Measurements from ENCODE around the gene TTC38. TPM values are rescaled to one million over a fixed set of nuclear protein-coding genes. Genes with fewer than 3 reads are reported as not detected.
A peak's percentile ranks its signal among the peaks of the same experiment; 100 is the strongest.

Gene TTC38
- polyA plus RNA-seq, 3 donors = 46.9 to 49.3 (median 48.6) TPM

DNA sequence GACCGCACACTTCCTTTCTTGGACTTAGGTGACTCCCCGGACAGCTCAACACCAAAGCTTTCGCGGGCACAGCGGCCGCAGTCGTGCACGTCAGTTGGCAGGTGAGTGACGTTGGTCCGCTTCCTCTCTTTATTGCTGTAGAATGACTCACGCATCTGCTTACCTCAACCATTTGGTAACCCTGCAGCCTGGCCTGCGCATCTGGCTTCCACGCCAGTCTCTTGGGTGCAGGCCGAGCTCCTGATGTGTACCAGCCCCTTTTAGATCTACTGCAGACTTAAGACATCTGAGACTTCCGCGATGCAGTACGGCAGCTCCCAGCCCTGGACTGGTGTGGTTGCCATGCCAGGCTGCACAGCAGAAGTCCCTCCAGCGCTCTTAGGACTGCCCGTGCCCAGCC is 55.4 kb downstream of the TTC38 start:
- no peak for DNase-seq (ENCODE audit: low read depth in 3 of 3, low spot score in 2 of 3)

DNA sequence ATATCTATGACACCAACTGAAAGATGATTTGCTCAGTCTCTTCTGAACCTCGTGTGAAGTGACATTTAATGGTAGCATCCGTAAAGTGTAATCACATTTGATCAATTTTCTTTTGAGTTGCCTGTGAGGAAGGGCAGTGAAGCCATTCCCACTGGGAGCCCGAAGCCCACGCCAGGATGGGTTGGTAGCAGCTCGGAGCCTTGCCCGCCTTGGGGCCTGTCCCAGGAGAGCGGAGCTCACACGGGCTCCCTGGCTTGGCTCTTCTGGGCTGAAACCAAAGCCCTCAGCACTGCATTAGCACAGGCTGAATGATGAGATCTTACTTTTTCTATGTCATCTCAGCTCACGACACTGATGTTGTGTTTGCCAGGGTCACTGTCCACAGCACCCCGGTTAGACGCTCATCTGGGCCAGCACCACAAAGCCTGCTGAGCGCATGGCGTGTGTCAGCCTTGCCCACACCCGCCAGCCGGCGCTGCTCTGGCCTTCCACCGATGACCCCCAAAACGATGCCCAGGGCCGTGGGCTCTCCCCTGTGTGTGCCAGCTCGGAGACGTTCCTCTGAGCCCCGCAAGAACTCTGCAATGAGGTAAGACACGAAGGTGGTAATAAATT is 58.4 kb downstream of the TTC38 start:
- DNase-seq (ENCODE audit: low read depth in 3 of 3, low spot score in 2 of 3) = no peak

DNA sequence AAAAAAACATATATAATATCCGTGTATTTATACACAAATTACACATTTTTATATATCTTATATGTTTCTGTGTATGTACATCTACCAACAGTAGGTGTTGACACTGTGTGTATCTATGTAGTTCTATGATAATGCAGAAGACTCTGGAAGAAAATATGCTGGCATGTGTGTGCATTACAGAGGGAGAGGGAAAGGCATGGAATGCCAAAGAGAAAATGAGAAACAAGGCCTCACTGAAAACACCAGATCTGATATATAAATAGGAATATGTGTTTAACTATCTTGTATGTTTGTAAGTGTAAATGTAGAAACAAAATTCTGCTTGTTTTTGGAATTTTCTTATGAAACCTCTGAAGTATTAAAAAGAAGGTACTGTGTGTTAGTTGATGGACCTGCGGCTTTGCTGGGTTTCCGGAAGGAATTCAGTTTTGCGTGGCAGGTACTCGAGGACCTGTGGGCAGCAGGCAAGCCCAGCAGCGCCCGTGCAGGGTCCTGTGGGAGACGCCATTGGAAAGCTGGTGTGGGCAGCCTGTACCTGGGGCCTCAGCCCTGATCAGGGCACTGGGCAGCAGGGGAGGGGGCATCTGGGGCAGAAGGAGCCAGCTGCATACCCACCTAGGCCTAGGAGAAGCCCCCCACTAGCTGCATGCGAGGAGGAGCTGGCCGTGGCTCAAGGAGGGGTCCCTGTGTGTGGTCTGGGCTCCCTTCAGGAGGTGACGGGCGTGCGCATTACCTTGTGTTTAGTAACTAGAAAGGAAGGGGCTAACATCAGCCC is 60.1 kb downstream of the TTC38 start:
- no peak for DNase-seq (ENCODE audit: low read depth in 3 of 3, low spot score in 2 of 3)

DNA sequence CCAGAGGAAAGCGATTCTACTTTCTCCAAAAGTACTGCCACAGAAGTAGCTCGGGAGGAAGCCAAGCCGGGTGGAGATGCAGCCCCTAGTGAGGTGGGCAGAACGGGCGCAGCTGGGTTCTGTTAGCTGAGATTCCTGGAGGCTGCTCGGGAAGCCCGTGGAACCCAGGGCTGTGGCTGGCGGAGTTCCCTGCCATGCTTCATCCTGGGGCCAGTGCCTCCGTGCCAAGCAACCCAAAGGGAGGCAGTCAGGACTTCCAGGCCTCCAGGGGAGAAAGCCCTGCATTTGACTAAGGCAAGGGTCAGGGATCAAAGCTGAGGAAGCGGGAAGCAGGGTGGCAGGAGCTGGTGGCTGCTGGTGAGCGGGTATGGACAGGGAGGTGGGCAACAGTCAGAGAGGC is 61.0 kb downstream of the TTC38 start:
- no peak for DNase-seq (ENCODE audit: low read depth in 3 of 3, low spot score in 2 of 3)

DNA sequence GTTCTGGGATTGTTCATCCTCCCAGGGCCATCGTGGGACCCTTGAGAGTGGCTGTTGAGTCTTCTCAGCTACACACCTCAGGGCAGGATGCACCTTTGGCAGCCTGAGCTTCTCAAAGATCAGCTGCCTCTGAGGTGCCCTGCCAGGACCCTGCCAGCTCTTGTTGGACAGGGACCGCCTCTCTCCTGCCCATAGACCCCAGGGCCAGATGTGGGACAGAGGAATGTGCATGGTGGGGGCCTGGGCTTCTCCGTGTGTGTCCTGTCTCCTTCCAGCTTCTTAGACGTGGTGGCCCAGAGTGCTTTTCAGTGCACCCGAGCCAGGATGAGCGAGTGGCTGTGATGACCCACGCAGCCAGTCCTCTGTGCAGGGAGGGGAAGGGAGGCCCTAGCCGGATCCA is 61.8 kb downstream of the TTC38 start:
- no peak for DNase-seq (ENCODE audit: low read depth in 3 of 3, low spot score in 2 of 3)

DNA sequence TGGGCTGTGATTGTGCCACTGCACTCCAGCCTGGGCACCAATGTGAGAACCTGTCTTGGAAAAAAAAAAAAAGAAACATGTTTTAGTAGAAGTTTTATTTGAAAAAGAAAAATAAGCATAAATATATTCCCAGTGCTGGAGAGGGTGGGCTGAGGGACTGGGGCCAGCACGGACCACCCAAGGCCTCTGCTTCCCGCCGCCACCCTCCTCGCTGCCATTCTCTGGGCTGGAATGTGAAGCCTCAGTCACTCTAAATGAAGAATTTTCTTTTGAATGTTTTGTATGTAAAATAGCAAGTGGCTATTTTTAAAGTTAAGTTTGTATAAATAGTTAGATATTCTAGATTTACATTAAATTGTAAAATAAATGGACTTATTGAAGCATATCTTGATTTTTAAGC is 62.6 kb downstream of the TTC38 start:
- DNase-seq (ENCODE audit: low read depth in 3 of 3, low spot score in 2 of 3) = no peak

DNA sequence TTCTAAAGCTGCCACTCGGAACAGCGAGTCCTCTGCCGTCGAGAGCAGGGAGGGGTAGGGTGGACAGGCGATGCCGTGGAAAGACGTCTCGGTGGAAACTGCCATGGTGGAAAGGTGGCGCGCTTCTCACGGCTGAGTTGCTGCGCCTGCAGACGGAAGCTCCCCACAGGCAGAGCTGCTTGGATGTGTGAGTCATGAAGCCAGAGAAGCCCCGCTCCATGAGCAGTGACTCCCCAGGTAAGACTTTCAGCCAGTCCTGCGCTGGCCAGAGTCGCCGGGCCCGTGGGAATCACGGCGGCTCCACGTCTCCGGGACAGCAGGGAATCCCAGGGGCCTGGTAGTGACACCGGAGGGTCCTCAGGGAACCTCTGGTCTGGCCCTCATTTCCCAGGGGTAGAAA is 63.7 kb downstream of the TTC38 start:
- no peak for DNase-seq (ENCODE audit: low read depth in 3 of 3, low spot score in 2 of 3)

DNA sequence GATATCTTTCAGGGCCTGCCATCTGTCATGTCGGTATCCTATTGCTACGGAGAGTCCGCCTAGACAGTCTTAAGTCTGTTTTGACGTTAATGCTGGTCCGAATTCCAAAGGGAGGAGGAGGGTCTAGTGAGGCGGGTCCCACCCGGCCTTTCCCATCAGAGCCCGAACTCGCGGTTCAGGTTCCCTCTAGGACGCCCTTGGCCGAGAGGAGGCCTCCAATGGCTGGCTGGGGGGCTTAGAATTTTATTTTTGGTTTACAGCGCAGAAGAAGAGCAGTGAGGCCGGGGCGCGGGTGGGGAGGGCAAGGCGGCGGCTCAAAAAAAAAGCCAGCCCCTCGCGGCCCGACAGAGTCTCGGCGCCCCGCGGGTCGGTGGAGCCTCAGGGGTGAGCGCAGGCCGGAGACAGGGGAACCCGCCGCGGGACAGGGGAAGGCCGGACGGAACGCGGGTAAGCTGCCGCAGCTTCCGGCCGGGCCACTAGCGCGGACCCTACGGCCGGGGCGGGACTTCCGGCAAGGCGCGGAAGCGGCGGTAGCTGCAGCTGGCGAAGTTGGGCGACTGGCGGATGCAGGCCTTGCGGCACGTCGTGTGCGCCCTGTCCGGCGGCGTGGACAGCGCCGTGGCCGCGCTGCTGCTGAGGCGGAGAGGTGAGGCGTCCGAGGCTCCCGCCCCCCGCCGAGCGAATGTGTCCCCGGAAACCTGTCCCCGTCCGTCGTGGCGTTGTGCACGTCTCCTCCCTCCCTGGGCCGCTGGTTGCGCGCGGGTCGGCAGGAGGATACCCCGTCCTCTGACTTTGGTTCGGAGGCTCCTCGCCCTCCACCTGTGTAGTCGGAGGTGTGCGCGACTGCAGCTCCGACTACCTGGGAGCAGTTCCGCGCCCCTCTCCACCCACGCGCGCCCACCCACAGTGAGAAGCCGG is 67.7 kb downstream of the TTC38 start, which contains the start of gene TRMU:
TRMU (plus strand) TSS at position 514 of the 918 bp plus-strand sequence; CDS start at position 565, 51 bp downstream.
- peak in 2 of 3 donors; percentile 59 to 79 for DNase-seq (ENCODE audit: low read depth in 3 of 3, low spot score in 2 of 3)

DNA sequence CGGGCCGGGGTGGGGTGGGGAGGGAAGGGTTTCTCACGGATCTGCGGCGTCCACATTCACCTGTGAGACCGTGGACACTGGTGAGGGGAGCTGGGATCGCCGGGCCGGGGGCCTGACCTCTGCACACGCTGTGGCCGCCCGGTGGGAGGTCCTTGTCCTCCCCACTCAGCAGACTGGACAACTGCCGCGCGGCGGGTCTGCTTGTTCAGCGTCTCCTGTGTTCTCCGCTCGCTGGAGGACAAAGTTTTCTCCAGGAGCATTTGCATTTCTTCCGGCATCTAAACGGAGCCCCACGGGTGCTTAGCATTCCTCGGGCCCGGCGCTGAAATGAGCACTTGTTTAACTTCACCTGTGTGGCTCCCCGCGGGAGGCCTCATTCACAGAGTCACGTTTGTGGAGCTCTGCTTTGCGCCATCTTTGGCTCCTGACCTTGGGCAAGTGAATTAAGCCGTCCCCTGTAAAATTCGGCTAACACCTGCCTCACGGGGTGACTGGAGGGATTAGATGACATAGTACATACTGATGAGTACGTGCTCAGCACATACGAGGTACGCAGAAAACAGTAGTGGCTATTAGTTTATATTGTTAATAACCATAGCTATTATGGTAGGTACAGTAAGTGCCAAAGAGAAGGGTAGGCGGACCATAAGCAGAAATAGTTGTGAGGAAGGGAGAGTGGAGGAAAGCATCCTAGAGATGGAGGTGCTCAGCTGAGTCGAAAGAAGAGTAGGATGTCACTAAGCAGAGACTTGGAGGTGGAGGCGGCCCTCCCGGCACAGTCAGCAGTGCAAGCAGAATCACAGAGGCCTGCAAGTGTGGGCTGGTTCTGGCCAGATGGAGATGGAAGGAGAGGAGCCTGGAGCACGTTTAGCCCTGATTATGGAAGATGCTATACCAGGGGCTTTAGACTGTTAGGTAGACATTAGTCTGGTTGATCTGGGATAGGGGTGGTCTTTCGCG is 68.6 kb downstream of the TTC38 start:
- no peak for DNase-seq (ENCODE audit: low read depth in 3 of 3, low spot score in 2 of 3)

DNA sequence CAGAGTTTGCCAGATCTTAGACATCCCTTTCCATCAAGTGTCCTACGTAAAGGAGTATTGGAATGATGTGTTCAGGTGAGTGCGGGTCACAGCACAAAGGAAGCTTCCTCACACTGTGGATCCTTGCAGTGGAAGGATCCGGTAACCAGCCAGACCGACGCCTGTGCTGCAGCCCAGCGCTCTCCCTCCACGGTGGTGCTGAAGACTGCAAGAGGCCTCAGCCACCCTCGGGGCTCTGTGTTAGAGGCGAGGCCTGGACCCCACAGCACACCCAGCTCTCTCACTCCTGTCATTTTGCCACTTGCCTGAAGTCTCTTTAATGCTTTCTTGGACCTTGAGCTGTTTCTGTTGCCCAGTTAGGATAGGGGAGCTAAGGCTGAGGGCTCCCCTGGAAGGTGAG is 70.1 kb downstream of the TTC38 start:
- DNase-seq (ENCODE audit: low read depth in 3 of 3, low spot score in 2 of 3) = no peak

DNA sequence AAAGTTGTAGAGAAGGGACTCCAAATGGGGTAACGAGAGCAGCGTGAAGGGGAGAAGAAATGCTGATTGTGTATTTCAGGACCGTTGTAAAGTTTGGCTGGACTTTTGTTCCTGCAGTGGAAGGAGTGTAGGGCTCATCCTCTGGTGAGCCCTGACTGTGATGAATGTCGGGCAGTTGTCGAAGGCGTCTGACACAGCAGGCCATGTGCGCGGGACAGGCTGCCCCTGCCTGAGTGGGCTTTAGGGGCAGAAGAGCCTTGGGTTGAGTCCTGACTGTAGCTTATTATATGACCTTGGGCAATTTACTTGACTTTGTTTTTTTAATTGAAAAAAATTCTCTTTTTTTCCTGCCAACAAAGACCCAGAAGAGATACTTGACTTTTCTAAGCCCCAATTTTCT is 70.8 kb downstream of the TTC38 start:
- DNase-seq (ENCODE audit: low read depth in 3 of 3, low spot score in 2 of 3) = no peak

DNA sequence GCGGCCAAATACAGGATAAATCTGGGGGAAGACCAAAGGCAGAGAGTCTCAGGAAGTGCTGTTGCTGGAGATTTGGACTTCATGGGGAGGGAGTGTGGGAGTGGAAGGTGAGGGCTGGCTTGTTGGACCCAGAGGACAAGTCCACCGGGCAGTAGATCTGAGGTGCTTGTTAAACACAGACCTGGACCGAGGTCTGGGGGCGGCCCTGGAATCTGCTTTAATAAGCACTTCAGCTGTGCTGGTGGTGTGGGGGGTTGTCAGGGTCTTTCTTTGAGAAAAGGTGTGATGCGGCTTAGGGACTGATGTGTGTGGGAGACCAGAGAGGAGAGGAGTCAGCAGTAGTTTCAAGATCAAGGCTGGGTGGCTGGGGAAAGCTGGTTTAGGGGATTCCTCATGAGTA is 72.1 kb downstream of the TTC38 start:
- DNase-seq (ENCODE audit: low read depth in 3 of 3, low spot score in 2 of 3) = no peak

DNA sequence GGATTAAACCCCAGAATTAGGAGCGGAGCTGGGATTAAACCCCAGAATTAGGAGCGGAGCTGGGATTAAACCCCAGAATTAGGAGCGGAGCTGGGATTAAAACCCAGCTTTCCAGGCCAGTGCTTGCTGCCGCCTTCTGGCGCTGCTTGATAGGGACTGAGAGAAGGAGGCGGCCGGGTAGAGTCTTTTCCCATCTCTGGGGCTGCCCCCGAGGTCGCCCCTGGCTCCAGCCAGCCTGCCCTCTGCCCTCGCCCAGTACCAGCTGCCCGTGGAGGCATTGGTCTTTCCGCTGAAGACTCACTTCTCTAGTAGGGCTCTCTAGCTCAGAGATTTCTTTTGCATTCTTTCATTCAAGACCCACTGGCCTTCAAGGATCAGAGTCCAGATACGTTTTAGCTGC is 72.9 kb downstream of the TTC38 start:
- no peak for DNase-seq (ENCODE audit: low read depth in 3 of 3, low spot score in 2 of 3)

Other genes with a start within 250 kb of the TTC38 start
- gene PPARA, start 117.5 kb upstream of the TTC38 start, polyA plus RNA-seq (ENCODE audit: insufficient read length in 3 of 3) = 10 to 100 TPM; 24.5 to 28.2 (median 26.9) TPM
- gene CDPF1, start 17.7 kb upstream of the TTC38 start, polyA plus RNA-seq (ENCODE audit: insufficient read length in 3 of 3) = 10 to 100 TPM; 11.6 to 12.5 (median 11.7) TPM
- under 1 TPM; 0.28 to 0.44 (median 0.37) TPM for gene PKDREJ, start 4.7 kb upstream of the TTC38 start, polyA plus RNA-seq (ENCODE audit: insufficient read length in 3 of 3)
- gene GTSE1, start 28.9 kb downstream of the TTC38 start, polyA plus RNA-seq (ENCODE audit: insufficient read length in 3 of 3) = 10 to 100 TPM; 13.6 to 13.9 (median 13.7) TPM
- 10 to 100 TPM; 40.7 to 45.8 (median 43.6) TPM for gene TRMU, start 67.7 kb downstream of the TTC38 start, polyA plus RNA-seq (ENCODE audit: insufficient read length in 3 of 3)